Stomach (tissue), 9 donors: ENCODE measurements around the gene SNRK. TPM values are rescaled to one million over a fixed set of nuclear protein-coding genes. Genes with fewer than 3 reads are reported as not detected.

ENCODE experiments used
- DNase-seq, 2 donors: peaks; one replicate each; pipeline versions ENCODE4 v3.0.0 to v3.0.0-alpha.2; 2013 to 2019
- H3K27ac ChIP-seq, 5 donors: fragments of 200-600 bp in 4 of 5; sonication (generic) in 4 of 5; one replicate each; pipeline ENCODE4 v1.5.1; 2013 to 2019; ENCODE audit warnings: mild to moderate bottlenecking in 1 of 5, moderate library complexity in 1 of 5
- H3K27me3 ChIP-seq, 3 donors: fragments of 200-600 bp; sonication (generic); one replicate each; pipeline ENCODE4 v1.5.1; 2017 to 2019; ENCODE audit warnings: mixed run types in 1 of 3
- H3K36me3 ChIP-seq, 4 donors: fragments of 200-600 bp; sonication (generic); 1 replicate in 3 of 4; 2 replicates in 1 of 4; pipeline ENCODE4 v1.5.1; 2016 to 2019
- H3K4me1 ChIP-seq, 4 donors: fragments of 200-600 bp; sonication (generic); one replicate each; pipeline ENCODE4 v1.5.1; 2016 to 2019
- H3K4me3 ChIP-seq, 4 donors: fragments of 200-600 bp; sonication (generic) in 3 of 4; one replicate each; pipeline ENCODE4 v1.5.1; 2016 to 2019; ENCODE audit warnings: mild to moderate bottlenecking in 1 of 4
- H3K9me3 ChIP-seq, 4 donors: fragments of 200-600 bp; sonication (generic); one replicate each; pipeline ENCODE4 v1.5.1; 2016 to 2019
- CTCF ChIP-seq, 7 experiments: fragments of 450-650 bp in 4 of 7; fragments of 200-600 bp in 3 of 7; sonication (generic) in 3 of 7; IDR thresholded peaks; one replicate each; pipeline ENCODE4 v1.5.1; 2016 to 2019; ENCODE audit warnings: antibody characterized with exemption in 7 of 7, control low read depth in 2 of 7, mild to moderate bottlenecking in 1 of 7
- EP300 ChIP-seq: sonication (generic); formaldehyde crosslinking; IDR thresholded peaks from one replicate; pipeline ENCODE4 v1.6.1; 2017; ENCODE audit warnings: antibody characterized with exemption
- POLR2A ChIP-seq, 4 donors: fragments of 450-650 bp; IDR thresholded peaks; one replicate each; pipeline ENCODE4 v1.6.1; 2016; ENCODE audit warnings: antibody characterized with exemption in 4 of 4, control low read depth in 2 of 4, mild to moderate bottlenecking in 1 of 4, moderate library complexity in 1 of 4
- POLR2AphosphoS5 ChIP-seq, 3 donors: sonication (generic); formaldehyde crosslinking; IDR thresholded peaks; one replicate each; pipeline ENCODE4 v1.6.1; 2016; ENCODE audit warnings: antibody characterized with exemption in 3 of 3
- WGBS, 5 donors: extraction: QIAGEN DNeasy Blood & Tissue Kit in 3 of 5; methylation state at CpG; one replicate each; pipeline versions ENCODE4 v1.1.5 to v1.1.7; 2013 to 2018; 5-methylcytosine and 5-hydroxymethylcytosine counted together
- intact Hi-C: fragments of 100-400 bp; cut with DNase I; formaldehyde crosslinking; loops from one replicate; pipeline ENCODE4 v1.15.1; 2023; ENCODE audit warnings: low total_unique reads
- polyA plus RNA-seq, 3 donors: library from polyadenylated mRNA; stranded (reverse); fragments of 200-250 nt; gene quantifications; one replicate each; pipeline ENCODE4 v1.2.3, GENCODE V29; 2013
- total RNA-seq, 5 donors: library from RNA; depleted of rRNA; stranded (reverse); fragments of >200 nt; gene quantifications; one replicate each; pipeline versions ENCODE4 v1.1.0 to v1.2.3, GENCODE V29; 2014 to 2016
- donor health status: healthy with polysubstance abuse.
- donor health status: Bipolar disorder and iron deficiency.
- donor health status: healthy.

Gene SNRK
- total and polyA plus RNA-seq, 8 donors = 8.2 to 183 (median 36.0) TPM

- intact Hi-C loops = no loop called here
- no peak for DNase-seq
- Histone ChIP-seq H3K4me3 (no peak overlapping the region), H3K27me3 (no peaks in the 10 kb centered on the region), H3K36me3 (no peaks in the 10 kb centered on the region), H3K4me1 (no peaks in the 10 kb centered on the region), H3K9me3 (no peaks in the 10 kb centered on the region), H3K27ac (no peak overlapping the region)
- 88 to 98% (median 96%) methylated on average over 1 of the region's 1 CpG for WGBS, 5 donors
- TF ChIP-seq CTCF (IDR thresholded peaks at IDR 0.05) = no peak
- TF ChIP-seq EP300 = no peak
- TF ChIP-seq POLR2AphosphoS5 (IDR thresholded peaks at IDR 0.05) = no peak
- no peak for TF ChIP-seq POLR2A (IDR thresholded peaks at IDR 0.05)
Measured at GRCh38 chr3:43260412-43260811, 25.9 kb upstream of the SNRK start.

GRCh38 chr3:43262194-43262593, 24.1 kb upstream of the SNRK start:
- Histone ChIP-seq H3K27ac (no peak overlapping the region), H3K36me3 (no peaks in the 10 kb centered on the region), H3K4me3 (no peak overlapping the region), H3K4me1 (no peaks in the 10 kb centered on the region), H3K9me3 (no peaks in the 10 kb centered on the region), H3K27me3 (no peaks in the 10 kb centered on the region)
- no peak for DNase-seq
- WGBS, 5 donors = 75 to 88% (median 80%) methylated on average over 4 of the region's 4 CpGs
- TF ChIP-seq POLR2AphosphoS5 (IDR thresholded peaks at IDR 0.05) (no peak), EP300 (no peak), CTCF (IDR thresholded peaks at IDR 0.05) (no peak), POLR2A (IDR thresholded peaks at IDR 0.05) (no peak)
- intact Hi-C loops = no loop called here

- H3K4me3 ChIP-seq = no peak overlapping the region
- no peaks in the 10 kb centered on the region for H3K27me3 ChIP-seq
- H3K4me1 ChIP-seq = no peaks in the 10 kb centered on the region
- H3K27ac ChIP-seq = no peak overlapping the region
- no peak for DNase-seq
- no peaks in the 10 kb centered on the region for H3K9me3 ChIP-seq
- WGBS, 5 donors = 49 to 67% (median 62%) methylated on average over 3 of the region's 3 CpGs
- TF ChIP-seq EP300 (no peak), POLR2AphosphoS5 (IDR thresholded peaks at IDR 0.05) (no peak), CTCF (IDR thresholded peaks at IDR 0.05) (no peak)
- intact Hi-C loops = no loop called here
- H3K36me3 ChIP-seq = no peaks in the 10 kb centered on the region
Measured at GRCh38 chr3:43266451-43266850, 19.9 kb upstream of the SNRK start.

DNA sequence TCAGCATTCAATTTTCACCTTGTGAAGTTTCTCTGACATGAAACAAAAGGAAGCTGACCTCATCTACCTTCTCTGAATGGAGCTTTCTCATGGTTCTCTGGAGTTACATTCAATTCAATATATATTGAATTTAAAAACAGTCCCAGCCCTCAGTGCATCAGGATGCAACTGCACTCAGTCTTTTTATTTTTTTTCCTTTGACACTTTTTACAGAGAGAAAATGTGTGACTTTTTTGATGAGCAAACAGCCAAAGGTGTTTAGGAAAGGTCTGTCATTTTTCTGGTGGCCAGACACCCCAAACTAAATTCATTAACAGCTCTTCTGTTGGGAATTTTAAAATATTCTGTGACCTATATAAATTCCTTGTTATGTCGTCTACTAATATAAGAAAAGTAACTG, 19.3 kb upstream of the SNRK start:
- Histone ChIP-seq H3K4me3 (no peak overlapping the region), H3K9me3 (no peaks in the 10 kb centered on the region), H3K27me3 (no peaks in the 10 kb centered on the region), H3K4me1 (no peaks in the 10 kb centered on the region), H3K27ac (no peak overlapping the region), H3K36me3 (no peaks in the 10 kb centered on the region)
- TF ChIP-seq EP300 = no peak
- no peak for TF ChIP-seq POLR2A (IDR thresholded peaks at IDR 0.05)
- TF ChIP-seq POLR2AphosphoS5 (IDR thresholded peaks at IDR 0.05) = no peak
- TF ChIP-seq CTCF (IDR thresholded peaks at IDR 0.05) = no peak
- DNase-seq = no peak
- 69 to 95% (median 86%) methylated on average over 1 of the region's 1 CpG for WGBS, 5 donors
- intact Hi-C loops = no loop called here
